ENCODE results near the gene YWHAE. TPM values are rescaled to one million over a fixed set of nuclear protein-coding genes. Genes with fewer than 3 reads are reported as not detected.
"Not testable (repeated sequence)": the region's sequence is repeated elsewhere in the genome, so short reads cannot be mapped to it uniquely, and the experiment has no call there.

YWHAE gene
- polyA plus RNA-seq, 1 experiment, result 1,187 TPM

GRCh38 chr17:1365445-1366039, 34.5 kb downstream of the YWHAE start:
- TF ChIP-seq, protein P1, sequence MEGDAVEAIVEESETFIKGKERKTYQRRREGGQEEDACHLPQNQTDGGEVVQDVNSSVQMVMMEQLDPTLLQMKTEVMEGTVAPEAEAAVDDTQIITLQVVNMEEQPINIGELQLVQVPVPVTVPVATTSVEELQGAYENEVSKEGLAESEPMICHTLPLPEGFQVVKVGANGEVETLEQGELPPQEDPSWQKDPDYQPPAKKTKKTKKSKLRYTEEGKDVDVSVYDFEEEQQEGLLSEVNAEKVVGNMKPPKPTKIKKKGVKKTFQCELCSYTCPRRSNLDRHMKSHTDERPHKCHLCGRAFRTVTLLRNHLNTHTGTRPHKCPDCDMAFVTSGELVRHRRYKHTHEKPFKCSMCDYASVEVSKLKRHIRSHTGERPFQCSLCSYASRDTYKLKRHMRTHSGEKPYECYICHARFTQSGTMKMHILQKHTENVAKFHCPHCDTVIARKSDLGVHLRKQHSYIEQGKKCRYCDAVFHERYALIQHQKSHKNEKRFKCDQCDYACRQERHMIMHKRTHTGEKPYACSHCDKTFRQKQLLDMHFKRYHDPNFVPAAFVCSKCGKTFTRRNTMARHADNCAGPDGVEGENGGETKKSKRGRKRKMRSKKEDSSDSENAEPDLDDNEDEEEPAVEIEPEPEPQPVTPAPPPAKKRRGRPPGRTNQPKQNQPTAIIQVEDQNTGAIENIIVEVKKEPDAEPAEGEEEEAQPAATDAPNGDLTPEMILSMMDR (IDR thresholded peaks at IDR 0.05; ENCODE audit: low read depth, low read length), result peak; percentile 94
- Histone ChIP-seq H3K4me3 (ENCODE audit: low read depth, low read length) (no peak overlapping the region), H3K9me3 (ENCODE audit: control insufficient read depth, insufficient read depth, low read length) (no peaks in the 10 kb centered on the region), H3K27me3 (ENCODE audit: control insufficient read depth, insufficient read depth, low read length) (no peaks in the 10 kb centered on the region), H3K27ac (ENCODE audit: low read depth, low read length) (peak overlapping the region; percentile 47)
- POLR2A ChIA-PET, result interaction anchor here (0.5 to 1.3 kb wide), 7 partner anchors 11 to 151 kb away, joined by 3 to 15 read pairs (median 4); partner anchors contain the start of genes CRK, INPP5K and YWHAE
- DNase-seq (ENCODE audit: low read depth, low spot score), result peak; percentile 72
- CTCF ChIA-PET, result interaction anchor here (0.5 to 3.3 kb wide), 48 partner anchors 9 to 209 kb away, joined by 3 to 78 read pairs (median 5); partner anchors contain the start of genes CRK, INPP5K and YWHAE

GRCh38 chr17:1362964-1363363, 37.1 kb downstream of the YWHAE start:
- Histone ChIP-seq H3K4me3 (ENCODE audit: low read depth, low read length) (no peak overlapping the region), H3K27me3 (ENCODE audit: control insufficient read depth, insufficient read depth, low read length) (no peaks in the 10 kb centered on the region), H3K27ac (ENCODE audit: low read depth, low read length) (no peak overlapping the region), H3K9me3 (ENCODE audit: control insufficient read depth, insufficient read depth, low read length) (no peaks in the 10 kb centered on the region)
- CTCF ChIA-PET, result interaction anchor here (1.1 kb wide), 1 partner anchor 152 kb away, joined by 3 read pairs; no protein-coding TSS in a partner anchor
- POLR2A ChIA-PET, result no interaction called here
- TF ChIP-seq, protein P1 (IDR thresholded peaks at IDR 0.05; ENCODE audit: low read depth, low read length), result no peak
- DNase-seq (ENCODE audit: low read depth, low spot score), result no peak

DNA sequence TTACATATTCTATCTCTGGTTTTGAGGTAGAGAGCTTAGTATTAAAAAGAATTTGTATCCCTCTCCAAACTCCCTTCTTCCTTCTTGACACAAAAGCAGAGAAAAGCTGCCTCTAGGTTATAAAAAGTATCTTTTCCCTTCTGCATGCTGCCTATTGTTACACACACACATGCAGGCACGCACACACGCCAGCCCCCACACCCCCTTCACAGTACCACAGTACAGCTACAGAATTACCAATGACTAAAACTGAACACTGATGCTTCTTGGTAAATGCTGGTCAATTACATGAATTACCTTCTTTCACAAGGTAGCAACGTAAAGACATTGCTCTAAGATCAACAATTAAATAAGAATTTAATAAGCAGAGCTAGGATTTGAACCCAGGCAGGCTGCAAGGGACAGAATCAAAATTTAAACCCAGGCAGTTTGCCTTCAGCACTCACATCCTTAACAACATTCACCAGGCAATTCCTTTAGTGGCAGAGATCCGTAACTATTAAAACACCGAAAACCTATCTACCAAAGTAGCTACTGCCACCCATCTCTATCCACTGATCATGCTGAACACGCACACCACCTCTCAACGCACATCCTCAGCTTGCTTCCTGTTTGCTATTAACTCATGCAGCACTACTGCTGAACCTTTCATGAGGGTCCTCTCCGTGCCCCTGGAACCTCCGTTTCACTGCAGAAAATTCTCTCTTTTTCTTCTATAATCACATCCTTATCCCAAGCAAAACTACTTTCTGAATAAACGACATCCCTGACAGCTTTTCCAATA, 37.8 kb downstream of the YWHAE start:
- Histone ChIP-seq H3K27me3 (ENCODE audit: control insufficient read depth, insufficient read depth, low read length) (no peaks in the 10 kb centered on the region), H3K27ac (ENCODE audit: low read depth, low read length) (no peak overlapping the region), H3K4me3 (ENCODE audit: low read depth, low read length) (no peak overlapping the region), H3K9me3 (ENCODE audit: control insufficient read depth, insufficient read depth, low read length) (no peaks in the 10 kb centered on the region)
- TF ChIP-seq, protein P1 (IDR thresholded peaks at IDR 0.05; ENCODE audit: low read depth, low read length), result no peak
- ChIA-PET POLR2A (interaction anchor here (0.6 kb wide), 1 partner anchor 27 kb away, joined by 3 read pairs; no protein-coding TSS in a partner anchor), CTCF (interaction anchor here (1.1 to 1.5 kb wide), 2 partner anchors 18 to 153 kb away, joined by 3 read pairs; no protein-coding TSS in a partner anchor)
- no peak for DNase-seq (ENCODE audit: low read depth, low spot score)

GRCh38 chr17:1360975-1361374, 39.0 kb downstream of the YWHAE start:
- no peaks in the 10 kb centered on the region for H3K27me3 ChIP-seq (ENCODE audit: control insufficient read depth, insufficient read depth, low read length)
- DNase-seq (ENCODE audit: low read depth, low spot score), result no peak
- TF ChIP-seq, protein P1 (IDR thresholded peaks at IDR 0.05; ENCODE audit: low read depth, low read length), result no peak
- no peaks in the 10 kb centered on the region for H3K9me3 ChIP-seq (ENCODE audit: control insufficient read depth, insufficient read depth, low read length)
- POLR2A ChIA-PET, result no interaction called here
- H3K4me3 ChIP-seq (ENCODE audit: low read depth, low read length), result no peak overlapping the region
- H3K27ac ChIP-seq (ENCODE audit: low read depth, low read length), result no peak overlapping the region
- CTCF ChIA-PET, result interaction anchor here (0.7 to 1.5 kb wide), 4 partner anchors 20 to 144 kb away, joined by 3 to 4 read pairs (median 3); no protein-coding TSS in a partner anchor

DNA sequence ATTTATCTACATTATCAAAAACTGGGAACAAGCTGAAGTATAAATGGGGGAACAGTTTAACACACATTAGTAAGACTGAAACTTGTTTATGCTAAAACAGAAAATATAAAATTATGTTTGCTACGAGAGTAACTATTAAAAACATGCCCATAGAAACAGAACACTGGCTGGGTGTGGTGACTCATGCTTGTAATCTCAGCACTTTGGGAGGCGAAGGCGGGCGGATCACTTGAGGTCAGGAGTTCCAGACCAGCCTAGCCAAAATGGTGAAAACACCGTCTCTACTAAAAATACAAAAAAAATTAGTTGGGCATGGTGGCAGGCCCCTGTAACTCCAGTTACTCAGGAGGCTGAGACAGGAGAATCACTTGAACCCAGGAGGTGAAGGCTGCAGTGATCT, 39.7 kb downstream of the YWHAE start:
- H3K27me3 ChIP-seq (ENCODE audit: control insufficient read depth, insufficient read depth, low read length); CTCF ChIA-PET; H3K27ac ChIP-seq (ENCODE audit: low read depth, low read length); H3K4me3 ChIP-seq (ENCODE audit: low read depth, low read length); H3K9me3 ChIP-seq (ENCODE audit: control insufficient read depth, insufficient read depth, low read length); POLR2A ChIA-PET: not testable (repeated sequence)
- peak; percentile 11 for DNase-seq (ENCODE audit: low read depth, low spot score)
